Chondrocyte (in vitro differentiated cells): ENCODE results near the gene ZCCHC7. TPM values are rescaled to one million over a fixed set of nuclear protein-coding genes. Genes with fewer than 3 reads are reported as not detected.

Experiments used
- DNase-seq: peaks from one replicate; pipeline ENCODE4 v3.0.0; 2021; ENCODE audit warnings: mixed read lengths, low spot score
- H3K27ac Mint-ChIP-seq: one replicate; pipeline ENCODE4 v1.8.0; 2021; ENCODE audit warnings: mild to moderate bottlenecking, moderate library complexity, mixed read lengths; ENCODE audit not compliant: unreplicated experiment
- H3K27me3 Mint-ChIP-seq: 2 replicates; pipeline ENCODE4 v1.8.0; 2021; ENCODE audit warnings: low read depth, mixed read lengths
- H3K36me3 Mint-ChIP-seq: 2 replicates; pipeline ENCODE4 v1.8.0; 2021; ENCODE audit warnings: low read depth, mixed read lengths
- H3K4me1 Mint-ChIP-seq: 2 replicates; pipeline ENCODE4 v1.8.0; 2021; ENCODE audit warnings: low read depth, mild to moderate bottlenecking, mixed read lengths
- H3K4me3 Mint-ChIP-seq: one replicate; pipeline ENCODE4 v1.8.0; 2021; ENCODE audit warnings: mild to moderate bottlenecking, moderate library complexity, mixed read lengths; ENCODE audit not compliant: unreplicated experiment
- H3K9me3 Mint-ChIP-seq: 2 replicates; pipeline ENCODE4 v1.8.0; 2021; ENCODE audit warnings: low read depth, mixed read lengths
- CTCF ChIP-seq: fragments of 200-600 bp; sonication (generic); IDR thresholded peaks from 2 replicates; pipeline ENCODE4 v1.5.0; 2021; ENCODE audit warnings: antibody characterized with exemption, mild to moderate bottlenecking, moderate library complexity
- total RNA-seq: library from RNA; stranded (reverse); gene quantifications from 3 replicates; pipeline ENCODE4 v1.2.1, GENCODE V29; 2021

Gene ZCCHC7
- total RNA-seq, 1 donor from 2014 or later, result 22.5 TPM

- H3K4me3 Mint-ChIP-seq, result no peak overlapping the region
These were observed 161.2 kb downstream of the ZCCHC7 start for GRCh38 chr9:37281541-37281940.

GRCh38 chr9:37283730-37284325 is 163.5 kb downstream of the ZCCHC7 start:
- H3K27ac Mint-ChIP-seq, result peak overlapping the region; percentile 87
- no peak for TF ChIP-seq CTCF
- H3K36me3 Mint-ChIP-seq, result peaks cover 2% of the 10 kb centered on the region
- H3K4me3 Mint-ChIP-seq, result peak overlapping the region; percentile 31
- DNase-seq, result no peak
- H3K27me3 Mint-ChIP-seq, result no peaks in the 10 kb centered on the region
- H3K4me1 Mint-ChIP-seq, result peaks cover 33% of the 10 kb centered on the region
- H3K9me3 Mint-ChIP-seq, result no peaks in the 10 kb centered on the region

More at GRCh38 chr9:37281541-37281940, 161.2 kb downstream of the ZCCHC7 start:
- H3K27me3 Mint-ChIP-seq, result no peaks in the 10 kb centered on the region
- peak overlapping the region; percentile 32 for H3K27ac Mint-ChIP-seq
- H3K4me1 Mint-ChIP-seq, result peaks cover 33% of the 10 kb centered on the region
- no peak for DNase-seq
- H3K36me3 Mint-ChIP-seq, result no peaks in the 10 kb centered on the region
- no peaks in the 10 kb centered on the region for H3K9me3 Mint-ChIP-seq
- TF ChIP-seq CTCF, result no peak

GRCh38 chr9:37284636-37285035 is 164.3 kb downstream of the ZCCHC7 start:
- Mint-ChIP-seq H3K9me3 (no peaks in the 10 kb centered on the region), H3K27me3 (no peaks in the 10 kb centered on the region), H3K36me3 (peaks cover 5% of the 10 kb centered on the region), H3K4me1 (peaks cover 37% of the 10 kb centered on the region), H3K4me3 (no peak overlapping the region), H3K27ac (peak overlapping the region; percentile 87)
- TF ChIP-seq CTCF, result no peak
- no peak for DNase-seq

- no peak for DNase-seq
- Mint-ChIP-seq H3K4me1 (peaks cover 48% of the 10 kb centered on the region), H3K27ac (peak overlapping the region; percentile 82), H3K27me3 (no peaks in the 10 kb centered on the region), H3K36me3 (peaks cover 5% of the 10 kb centered on the region), H3K4me3 (no peak overlapping the region), H3K9me3 (no peaks in the 10 kb centered on the region)
- no peak for TF ChIP-seq CTCF
These were observed 166.3 kb downstream of the ZCCHC7 start for GRCh38 chr9:37286530-37287175.

- TF ChIP-seq CTCF, result no peak
- no peak overlapping the region for H3K4me3 Mint-ChIP-seq
- no peaks in the 10 kb centered on the region for H3K27me3 Mint-ChIP-seq
- no peak for DNase-seq
- peaks cover 5% of the 10 kb centered on the region for H3K36me3 Mint-ChIP-seq
- H3K4me1 Mint-ChIP-seq, result peaks cover 45% of the 10 kb centered on the region
- no peaks in the 10 kb centered on the region for H3K9me3 Mint-ChIP-seq
- H3K27ac Mint-ChIP-seq, result peak overlapping the region; percentile 82
These were observed 166.9 kb downstream of the ZCCHC7 start for GRCh38 chr9:37287317-37287716.
